UCSD-AML1 (cell line): ENCODE measurements around the gene RITA1.

Source experiments
- DNase-seq: peaks from one replicate; lab custom pipeline; 2025; ENCODE audit not compliant: unreplicated experiment; lab: John Stamatoyannopoulos, UW

RITA1 gene

GRCh38 chr12:113227686-113228391 lies 42.3 kb downstream of the RITA1 start:
- DNase-seq, result no peak

GRCh38 chr12:113228394-113229028 lies 43.0 kb downstream of the RITA1 start:
- no peak for DNase-seq

DNA sequence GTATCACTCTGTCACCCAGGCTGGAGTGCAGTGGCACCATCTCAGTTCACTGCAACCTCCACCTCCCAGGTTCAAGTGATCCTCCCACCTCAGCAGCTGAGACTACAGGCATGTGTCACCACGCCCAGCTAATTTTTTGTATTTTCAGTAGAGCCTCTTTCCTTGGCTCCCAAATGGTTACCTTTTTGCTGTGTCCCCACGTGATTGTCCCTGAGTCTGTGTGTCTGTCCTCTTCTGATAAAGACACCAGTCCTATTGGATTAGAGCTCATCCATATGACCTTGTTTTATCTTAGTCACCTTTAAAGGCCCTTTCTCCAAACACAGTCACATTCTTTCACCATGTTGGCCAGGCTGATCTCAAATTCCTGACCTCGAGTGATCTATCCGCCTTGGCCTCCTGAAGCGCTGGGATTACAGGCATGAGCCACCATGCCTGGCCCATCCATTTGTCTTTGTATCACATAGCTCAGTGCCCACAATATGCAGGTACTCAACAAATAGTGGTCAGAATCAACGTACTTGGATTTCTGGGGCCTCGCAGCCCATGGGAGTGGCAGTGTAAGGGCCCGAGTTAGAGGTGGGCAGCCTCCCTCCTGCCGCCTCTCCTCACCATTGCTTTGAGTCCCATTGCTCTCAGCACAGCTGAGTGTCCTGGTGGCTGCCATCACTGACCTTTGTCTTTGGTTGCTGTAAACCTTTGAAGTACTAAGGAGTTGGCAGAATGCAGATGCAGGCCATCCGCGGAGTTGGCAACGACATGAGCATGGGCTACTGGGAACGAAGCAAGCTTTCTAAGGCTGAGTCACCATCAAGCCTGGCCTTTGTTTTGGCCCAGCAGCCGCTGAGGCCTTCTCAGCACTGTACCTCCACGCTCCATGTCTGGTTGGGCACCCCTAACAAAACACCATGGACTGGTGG lies 45.1 kb downstream of the RITA1 start:
- DNase-seq, result no peak

DNA sequence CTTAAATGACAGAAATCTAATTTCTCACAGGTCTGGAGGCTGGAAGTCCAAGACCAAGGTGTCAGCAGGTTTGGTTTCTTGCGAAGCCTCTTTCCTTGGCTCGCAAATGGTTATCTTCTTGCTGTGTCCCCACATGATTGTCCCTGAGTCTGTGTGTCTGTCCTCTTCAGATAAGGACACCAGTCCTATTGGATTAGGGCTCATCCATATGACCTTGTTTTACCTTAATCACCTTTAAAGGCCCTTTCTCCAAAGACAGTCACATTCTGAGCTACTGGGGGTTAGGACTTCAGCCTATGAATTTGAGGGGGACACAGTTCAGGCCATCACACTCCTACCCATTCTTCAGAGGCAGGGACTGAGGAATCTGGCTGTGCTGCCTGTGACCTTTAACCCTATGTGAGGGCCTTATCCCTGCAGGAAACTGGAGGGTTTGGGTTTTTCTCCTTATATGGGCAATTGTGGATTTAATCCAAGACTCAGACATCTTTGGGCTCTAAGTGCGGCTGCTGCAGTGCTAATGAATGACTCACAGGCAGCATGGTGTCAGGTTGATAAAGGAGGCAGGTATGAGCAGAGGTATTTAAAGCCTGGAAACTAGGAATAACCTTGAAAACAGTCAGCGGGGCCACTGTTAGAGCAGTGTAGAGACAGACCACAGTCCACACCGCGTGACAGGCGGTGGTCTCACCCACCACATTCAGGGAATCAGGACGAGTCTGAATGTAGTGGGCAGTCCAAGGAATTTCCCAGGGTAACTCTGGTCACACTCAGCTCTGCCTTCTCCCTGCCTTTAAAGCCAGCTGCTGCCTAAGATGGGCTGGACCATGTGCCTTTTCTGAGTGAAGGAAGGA lies 45.9 kb downstream of the RITA1 start:
- DNase-seq, result no peak

DNA sequence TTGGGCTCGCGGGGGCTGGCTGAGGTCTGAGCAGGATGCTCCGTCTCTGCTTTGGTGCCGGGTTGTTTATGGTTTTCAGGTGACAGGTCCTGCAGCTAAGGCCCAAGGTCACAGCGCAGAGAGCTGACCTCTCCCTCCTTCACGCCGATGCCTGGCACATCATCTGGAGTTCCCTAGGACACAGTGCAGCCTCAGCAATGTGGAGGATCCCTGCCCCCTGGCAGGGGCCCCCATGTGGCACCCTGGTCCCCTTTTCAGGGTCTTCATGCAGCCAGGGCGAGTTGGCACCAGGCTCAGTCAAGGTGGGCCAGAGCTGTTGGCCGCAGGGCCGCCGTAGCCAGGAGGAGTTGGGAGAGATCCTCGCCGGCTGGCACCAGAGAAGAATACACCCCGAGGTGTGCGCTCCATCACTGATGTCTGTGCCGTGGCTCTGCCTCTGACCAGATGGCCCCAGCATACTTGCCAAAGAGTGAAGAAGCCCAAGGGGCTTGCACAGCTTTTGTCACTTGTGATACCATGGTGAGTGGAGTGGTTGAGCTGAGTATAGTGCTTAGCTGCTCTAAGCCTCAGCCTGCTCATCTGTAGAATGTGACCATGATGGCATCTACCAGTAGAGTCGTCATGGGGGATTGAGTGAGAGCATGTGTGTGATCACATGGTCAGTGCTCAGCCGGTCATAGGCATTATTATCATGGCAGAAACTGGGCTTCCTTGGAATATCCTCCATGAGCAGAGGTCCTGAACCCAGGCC lies 46.7 kb downstream of the RITA1 start:
- DNase-seq, result no peak

DNA sequence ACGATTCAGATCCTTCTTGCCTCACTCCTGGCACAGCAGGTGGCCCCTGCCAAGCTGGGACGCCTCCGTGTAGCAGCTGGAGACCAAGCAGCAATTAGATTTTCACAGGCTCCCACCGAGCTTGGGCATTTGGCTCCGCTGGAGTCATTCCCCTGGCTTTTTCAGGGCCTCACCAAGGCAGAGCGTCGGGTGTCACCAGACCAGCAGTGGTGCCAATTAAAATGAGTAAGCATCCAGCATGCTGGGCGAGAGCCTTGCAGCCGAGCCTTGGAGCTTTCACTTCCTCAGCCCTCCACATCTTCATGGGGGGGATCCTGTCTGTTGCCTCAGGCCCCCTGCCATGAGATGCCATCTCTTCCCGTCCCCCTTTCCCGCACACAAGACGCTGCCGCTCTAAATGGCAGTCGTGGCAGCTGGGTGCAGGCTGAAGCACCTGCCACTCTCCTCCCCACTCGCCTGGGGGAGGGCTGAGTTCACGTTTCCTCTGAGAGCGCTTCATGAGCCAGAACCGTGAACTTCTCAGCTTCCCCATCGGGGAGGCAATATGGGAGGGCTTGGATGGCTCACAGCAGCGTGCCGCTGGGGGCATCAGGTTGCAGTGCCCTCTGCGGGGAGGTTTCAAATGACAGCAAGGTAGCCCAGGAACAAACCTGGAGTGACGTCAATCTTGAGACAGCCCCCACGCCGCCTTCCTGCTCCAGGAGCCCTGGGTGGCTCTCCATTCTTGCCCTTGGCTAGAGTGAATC lies 47.5 kb downstream of the RITA1 start:
- DNase-seq, result no peak

DNA sequence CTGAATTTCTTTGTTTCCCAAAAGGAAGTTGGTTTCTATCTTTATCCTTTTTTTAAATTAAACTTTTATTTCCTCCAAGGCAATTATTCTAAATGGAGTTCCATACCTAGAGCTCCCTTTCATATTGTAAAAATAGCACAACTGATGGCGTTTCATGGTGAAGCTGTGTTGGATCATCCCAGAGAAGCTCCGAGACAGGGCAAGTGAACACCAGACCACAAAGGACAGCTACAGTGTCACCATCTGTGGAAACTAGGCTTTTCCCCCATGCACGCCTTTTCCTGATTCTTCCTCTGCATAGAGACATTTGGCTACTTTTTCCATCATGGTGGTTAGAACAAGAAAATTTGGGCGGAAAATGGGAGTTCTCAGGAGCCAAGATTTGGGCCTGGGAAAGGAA lies 48.4 kb downstream of the RITA1 start:
- DNase-seq, result no peak

GRCh38 chr12:113234483-113234882 lies 49.0 kb downstream of the RITA1 start:
- no peak for DNase-seq

GRCh38 chr12:113235976-113236375 lies 50.5 kb downstream of the RITA1 start:
- no peak for DNase-seq

GRCh38 chr12:113236539-113237399 lies 51.2 kb downstream of the RITA1 start:
- no peak for DNase-seq

GRCh38 chr12:113237748-113238147 lies 52.2 kb downstream of the RITA1 start:
- DNase-seq, result peak; percentile 54

DNA sequence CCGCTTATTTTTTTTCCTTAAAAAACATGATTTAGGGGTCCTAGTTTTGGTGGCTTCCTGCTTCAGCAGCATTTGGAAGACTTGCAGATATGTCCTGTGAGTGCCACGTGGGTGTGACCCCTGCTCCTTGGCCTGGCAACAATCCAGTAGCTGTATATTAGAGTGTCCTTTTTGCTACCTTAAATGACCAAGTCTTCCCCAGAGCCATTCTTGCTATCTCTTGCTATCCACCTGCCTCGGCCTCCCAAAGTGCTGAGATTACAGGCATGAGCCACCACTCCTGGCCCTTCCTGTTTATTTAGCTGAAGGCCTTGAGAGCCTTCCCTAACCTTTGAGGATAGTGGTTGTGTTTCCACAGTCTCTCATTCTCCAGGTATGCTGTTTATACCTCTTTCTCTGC lies 52.8 kb downstream of the RITA1 start:
- no peak for DNase-seq

DNA sequence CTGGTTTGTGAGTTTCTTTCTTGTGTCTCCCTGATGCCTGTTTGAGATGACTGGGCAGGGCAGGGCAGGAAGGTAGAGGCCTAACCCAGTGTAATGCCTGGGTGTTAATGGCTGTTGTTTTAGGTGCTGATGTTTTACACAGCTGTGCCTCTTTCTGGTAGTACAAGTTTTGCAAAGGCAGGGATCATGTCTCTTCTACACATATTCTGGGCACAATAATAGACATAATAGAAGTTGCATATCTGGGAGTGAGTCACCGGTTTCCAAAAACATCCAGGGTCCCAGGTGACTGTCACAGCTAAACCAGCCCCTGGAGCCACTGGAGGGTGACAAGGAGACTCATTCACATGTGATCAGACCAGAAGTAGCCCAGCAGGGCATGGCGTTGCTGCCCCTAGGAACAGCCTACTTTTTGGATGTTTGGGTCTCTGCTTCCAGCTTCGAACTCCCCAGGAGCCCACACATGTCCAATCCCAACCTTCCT lies 53.8 kb downstream of the RITA1 start:
- no peak for DNase-seq

GRCh38 chr12:113239811-113240331 lies 54.4 kb downstream of the RITA1 start:
- DNase-seq, result no peak

DNA sequence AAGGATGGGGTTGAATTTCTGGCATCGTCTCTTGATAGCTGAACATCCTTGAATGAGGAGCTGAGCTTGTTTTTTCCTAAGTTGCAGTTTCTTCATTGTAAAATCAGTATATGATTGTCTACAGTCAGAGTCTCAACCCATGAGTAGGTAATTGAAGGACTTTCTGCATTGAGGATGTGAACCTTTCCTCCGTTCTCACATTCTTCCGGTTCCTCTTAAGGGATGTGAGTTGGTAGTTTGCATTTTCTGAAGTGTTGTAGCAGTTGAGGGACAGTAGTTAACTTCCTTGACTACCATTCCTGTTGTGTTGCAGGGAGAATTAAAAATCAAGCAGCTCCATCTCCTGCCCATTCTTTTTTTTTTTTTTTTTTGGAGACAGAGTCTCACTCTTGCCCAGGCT lies 54.9 kb downstream of the RITA1 start:
- DNase-seq, result no peak

- no peak for DNase-seq
Observed at GRCh38 chr12:113241191-113242025, 55.9 kb downstream of the RITA1 start.
